GM12873 (cell line): ENCODE results near the gene ADCY4.
A peak's percentile ranks its signal among the peaks of the same experiment; 100 is the strongest.

Experiments
- CTCF ChIP-seq: IDR thresholded peaks from 2 replicates; pipeline ENCODE4 v1.5.1; 2012; ENCODE audit warnings: low read depth, mild to moderate bottlenecking, moderate library complexity, low read length, control low read depth; ENCODE audit not compliant: insufficient read depth; ENCODE audit errors: missing control alignments

Gene ADCY4

GRCh38 chr14:24355009-24355408, 20.1 kb upstream of the ADCY4 start:
- TF ChIP-seq CTCF = no peak

DNA sequence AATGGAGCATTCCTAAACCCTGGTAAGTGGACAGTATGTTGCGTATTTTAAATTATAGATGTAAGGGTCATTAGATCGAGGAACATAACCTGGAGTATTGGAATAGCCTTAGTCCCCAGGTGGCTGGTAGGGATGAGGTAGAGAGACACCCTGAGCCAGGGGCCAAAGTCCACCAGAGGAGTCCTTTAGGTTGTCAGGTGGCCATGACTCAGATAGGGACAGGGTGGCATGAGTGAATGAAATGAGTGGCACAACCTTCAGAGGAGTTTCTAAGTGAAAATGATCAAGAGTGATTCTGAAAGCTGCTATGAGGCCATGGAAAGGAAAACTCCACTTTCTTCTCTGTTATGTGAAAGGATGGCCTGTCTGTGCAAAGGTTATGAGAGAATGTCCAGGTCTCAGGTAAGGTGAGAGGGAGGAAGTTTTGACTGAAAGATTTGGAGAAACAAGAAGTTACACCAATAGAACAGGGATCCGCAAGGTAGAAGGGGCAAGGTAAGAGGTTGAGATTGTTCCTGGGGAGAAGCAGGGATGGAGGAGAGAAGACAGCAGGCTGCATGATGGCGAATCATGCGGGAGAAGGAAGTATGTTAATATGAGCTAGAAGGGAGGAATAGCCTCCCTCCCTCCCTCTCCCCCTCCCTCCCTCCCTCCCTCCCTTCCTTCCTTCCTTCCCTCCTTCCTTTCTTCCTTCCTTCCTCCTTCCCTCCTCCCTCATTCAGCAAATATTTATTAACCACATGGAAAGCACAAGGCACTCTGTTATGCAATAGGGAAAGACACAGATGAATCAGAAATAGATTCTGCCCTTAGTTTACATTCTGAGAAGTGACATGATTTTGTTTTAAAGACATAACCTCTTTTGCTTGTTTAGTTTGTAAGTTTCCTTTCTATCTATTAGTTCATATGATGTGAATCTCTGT, 18.9 kb upstream of the ADCY4 start:
- no peak for TF ChIP-seq CTCF

- TF ChIP-seq CTCF = peak; percentile 12
Observed at GRCh38 chr14:24351517-24351916, 16.6 kb upstream of the ADCY4 start.

- TF ChIP-seq CTCF = no peak
Observed at GRCh38 chr14:24349742-24350141, 14.9 kb upstream of the ADCY4 start.

- TF ChIP-seq CTCF = no peak
Observed at GRCh38 chr14:24348186-24348585, 13.3 kb upstream of the ADCY4 start.

DNA sequence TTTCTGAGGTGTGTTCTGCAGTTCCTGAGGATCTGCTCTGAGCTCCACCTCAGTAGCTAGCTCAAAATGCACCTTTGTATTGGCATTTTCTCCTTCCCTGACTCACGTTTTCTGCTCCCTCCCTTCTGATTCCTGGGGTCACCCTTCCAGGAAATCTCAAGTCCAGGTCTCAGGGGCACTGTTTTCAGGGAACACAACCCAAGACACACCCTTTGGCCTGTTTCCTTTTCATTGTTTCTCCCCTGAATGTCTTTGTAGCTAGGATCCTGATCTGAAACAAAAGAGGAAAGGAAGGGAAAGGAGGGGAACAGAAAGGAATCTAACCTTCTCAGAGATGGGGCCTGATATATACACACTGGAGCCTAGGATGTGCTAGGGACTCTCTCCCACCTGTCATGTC, 12.3 kb upstream of the ADCY4 start:
- no peak for TF ChIP-seq CTCF

DNA sequence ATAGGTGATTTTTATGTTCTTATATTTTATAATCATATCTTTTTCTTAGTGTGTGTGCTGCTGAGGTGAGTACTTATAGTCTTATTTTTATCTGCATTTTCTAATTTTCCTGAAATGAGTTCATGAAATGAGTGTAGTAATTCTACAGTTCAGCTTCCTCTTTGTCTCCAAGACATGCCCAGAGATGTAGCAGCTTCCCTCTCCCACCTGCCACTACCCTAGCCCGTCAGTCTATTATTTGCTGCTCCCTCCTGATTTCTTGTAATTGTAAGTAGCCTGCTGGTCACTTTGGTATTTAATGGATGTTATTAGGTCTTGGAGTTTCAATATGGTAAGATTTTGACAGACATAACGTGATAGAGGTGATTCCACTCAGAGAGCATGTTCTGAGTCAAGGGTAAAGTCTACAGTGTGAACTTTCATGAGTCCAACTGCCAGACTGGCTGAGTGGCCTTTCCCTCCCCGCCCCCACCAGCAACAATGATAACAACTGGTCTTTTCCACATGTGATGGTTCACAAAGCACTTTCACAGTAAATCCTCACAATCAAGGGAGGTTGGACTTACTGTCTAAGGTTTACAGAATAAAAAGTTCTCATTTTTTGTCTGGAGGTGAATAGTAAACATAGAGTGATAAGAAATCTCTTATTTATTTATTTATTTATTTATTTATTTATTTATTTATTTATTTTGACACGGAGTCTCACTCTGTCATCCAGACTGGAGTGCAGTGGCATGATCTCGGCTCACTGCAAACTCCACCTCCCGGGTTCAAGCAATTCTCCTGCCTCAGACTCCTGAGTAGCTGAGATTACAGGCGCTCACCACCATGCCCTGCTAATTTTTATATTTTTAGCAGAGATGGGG, 9.2 kb upstream of the ADCY4 start:
- TF ChIP-seq CTCF = no peak
